Panc1 (cell line): ENCODE results near the gene KIF21A. TPM values are rescaled to one million over a fixed set of nuclear protein-coding genes. Genes with fewer than 3 reads are reported as not detected.

Source experiments
- ATAC-seq: fragments of 200-7000 bp; cut with Tn5 transposase; 2 replicates; pipeline ENCODE4 v1.9.1; 2020; ENCODE audit warnings: mild to moderate bottlenecking, moderate library complexity
- BruUV-seq: library from RNA; stranded (reverse); fragments of 400-500 nt; replicated peaks from 2 replicates; lab custom pipeline; 2021; lab: Mats Ljungman, UMichigan
- CTCF ChIA-PET: fragments of 300-600 bp; sonication (Branson Sonifier 250); formaldehyde crosslinking; loops from one replicate; lab custom pipeline; 2022; ENCODE audit warnings: antibody characterized with exemption; lab: Charles Lee
- POLR2A ChIA-PET: fragments of 300-600 bp; sonication (Branson Sonifier 250); formaldehyde crosslinking; loops from one replicate; lab custom pipeline; 2022; ENCODE audit warnings: antibody characterized with exemption; lab: Charles Lee
- DNase-seq: peaks from one replicate; pipeline ENCODE4 v3.0.0-alpha.2; 2010; ENCODE audit warnings: low read depth, low spot score
- H3K27ac ChIP-seq: 2 replicates; pipeline ENCODE4 v1.5.1; 2011; ENCODE audit warnings: mild to moderate bottlenecking, low read length, inconsistent platforms
- H3K27me3 ChIP-seq: fragments of 200-500 bp; sonication (Bioruptor generic); 2 replicates; pipeline ENCODE4 v1.6.0; 2014; ENCODE audit warnings: low read length, inconsistent platforms; ENCODE audit not compliant: control insufficient read depth, insufficient read depth
- H3K36me3 ChIP-seq: fragments of 200-500 bp; sonication (Bioruptor generic); 2 replicates; pipeline ENCODE4 v1.5.1; 2014; ENCODE audit warnings: inconsistent platforms, mild to moderate bottlenecking, low read length, moderate library complexity; ENCODE audit not compliant: control insufficient read depth, insufficient read depth
- H3K4me1 ChIP-seq: 2 replicates; pipeline ENCODE4 v1.5.1; 2011; ENCODE audit warnings: inconsistent platforms, mild to moderate bottlenecking, low read length, moderate library complexity; ENCODE audit not compliant: control insufficient read depth, insufficient read depth
- H3K4me3 ChIP-seq, 2 experiments: 2 replicates each; pipeline ENCODE4 v1.5.1; 2011 to 2012; ENCODE audit warnings: low read depth in 2 of 2, low read length in 2 of 2, mild to moderate bottlenecking in 2 of 2, inconsistent platforms in 1 of 2, moderate library complexity in 1 of 2
- H3K9me3 ChIP-seq: fragments of 200-500 bp; sonication (Bioruptor generic); 2 replicates; pipeline ENCODE4 v1.5.1; 2014; ENCODE audit warnings: low read depth, mild to moderate bottlenecking, inconsistent platforms, low read length, moderate library complexity; ENCODE audit not compliant: control insufficient read depth, insufficient read depth
- CTCF ChIP-seq: fragments of 450-650 bp; IDR thresholded peaks from 2 replicates; pipeline ENCODE4 v1.5.1; 2017; ENCODE audit warnings: mild to moderate bottlenecking
- POLR2AphosphoS5 ChIP-seq: IDR thresholded peaks from 2 replicates; pipeline ENCODE4 v1.6.1; 2012; ENCODE audit warnings: mild to moderate bottlenecking, low read depth, low read length, moderate library complexity
- REST ChIP-seq, 2 experiments: IDR thresholded peaks; 2 replicates each; pipeline ENCODE4 v1.6.1; 2011 to 2012; ENCODE audit warnings: low read depth in 2 of 2, control low read depth in 1 of 2, low read length in 1 of 2, mild to moderate bottlenecking in 1 of 2, moderate library complexity in 1 of 2; ENCODE audit not compliant: insufficient read depth in 1 of 2
- SIN3A ChIP-seq: IDR thresholded peaks from 2 replicates; pipeline ENCODE4 v1.6.1; 2012; ENCODE audit warnings: low read depth, mild to moderate bottlenecking, low read length, moderate library complexity, borderline replicate concordance; ENCODE audit not compliant: insufficient read depth
- TCF7L2 ChIP-seq: IDR thresholded peaks from 2 replicates; pipeline ENCODE4 v1.6.1; 2011; ENCODE audit warnings: mild to moderate bottlenecking, low read depth, low read length, inconsistent platforms
- in situ Hi-C: cut with HindIII; loops from 2 replicates; pipeline ENCODE4 v1.10.0; 2016; ENCODE audit warnings: low sequenced_read_pairs, low pct_unique_long_range_greater_than_20kb
- intact Hi-C: fragments of 100-400 bp; cut with micrococcal nuclease; formaldehyde crosslinking; loops from one replicate; pipeline ENCODE4 v1.10.0; 2022; ENCODE audit not compliant: unreplicated experiment
- total RNA-seq: library from RNA; stranded (reverse); gene quantifications from one replicate; pipeline ENCODE4 v1.2.1, GENCODE V29; 2021; ENCODE audit not compliant: unreplicated experiment

Gene KIF21A
- total RNA-seq, 1 experiment from 2014 or later: 25.6 TPM

GRCh38 chr12:39426636-39427240, 16.2 kb downstream of the KIF21A start:
- DNase-seq (no peak), ATAC-seq (no peak)
- H3K36me3 ChIP-seq: no peaks in the 10 kb centered on the region
- in situ Hi-C loops (no loop called here), intact Hi-C loops (no loop called here)
- no TSS peak for BruUV-seq
- H3K27ac ChIP-seq: no peak overlapping the region
- H3K9me3 ChIP-seq: no peaks in the 10 kb centered on the region
- TF ChIP-seq TCF7L2 (no peak), SIN3A (no peak), REST (IDR thresholded peaks at IDR 0.05; ENCODE audit: insufficient read depth in 1 of 2, low read depth in 2 of 2, low read length in 1 of 2) (no peak), CTCF (no peak), POLR2AphosphoS5 (no peak)
- H3K4me3 ChIP-seq: no peak overlapping the region
- ChIA-PET POLR2A (no interaction called here), CTCF (no interaction called here)
- no peaks in the 10 kb centered on the region for H3K27me3 ChIP-seq
- H3K4me1 ChIP-seq: no peaks in the 10 kb centered on the region

GRCh38 chr12:39420043-39420442, 22.9 kb downstream of the KIF21A start:
- intact Hi-C loops (no loop called here), in situ Hi-C loops (no loop called here)
- no peaks in the 10 kb centered on the region for H3K27me3 ChIP-seq
- ATAC-seq (no peak), DNase-seq (no peak)
- no peak for TF ChIP-seq POLR2AphosphoS5
- no peak for TF ChIP-seq TCF7L2
- TF ChIP-seq SIN3A: no peak
- TF ChIP-seq REST (IDR thresholded peaks at IDR 0.05; ENCODE audit: insufficient read depth in 1 of 2, low read depth in 2 of 2, low read length in 1 of 2): no peak
- TF ChIP-seq CTCF: no peak
- no peaks in the 10 kb centered on the region for H3K9me3 ChIP-seq
- no peaks in the 10 kb centered on the region for H3K4me1 ChIP-seq
- CTCF ChIA-PET: no interaction called here
- BruUV-seq: no TSS peak
- POLR2A ChIA-PET: no interaction called here
- H3K27ac ChIP-seq: no peak overlapping the region
- H3K36me3 ChIP-seq: no peaks in the 10 kb centered on the region
- H3K4me3 ChIP-seq: no peak overlapping the region
